Astrocyte (in vitro differentiated cells and primary cell): ENCODE results near the gene PRODH2. TPM values are rescaled to one million over a fixed set of nuclear protein-coding genes. Genes with fewer than 3 reads are reported as not detected.
A peak's percentile ranks its signal among the peaks of the same experiment; 100 is the strongest.

Experiments
- DNase-seq: peaks from one replicate; pipeline ENCODE4 v3.0.0-alpha.2; 2010; ENCODE audit warnings: low read depth
- FAIRE-seq: peaks from 2 replicates; lab custom pipeline; 2011; peaks lifted over from hg19 to GRCh38; lab: Jason Lieb, UNC
- H2AFZ ChIP-seq: 2 replicates; pipeline ENCODE4 v1.6.0; 2012; ENCODE audit warnings: low read depth, low read length, inconsistent platforms
- H3K27ac ChIP-seq: 2 replicates; pipeline ENCODE4 v1.5.1; 2011; ENCODE audit warnings: low read depth, low read length, inconsistent platforms
- H3K27me3 ChIP-seq: 2 replicates; pipeline ENCODE4 v1.6.0; 2011; ENCODE audit warnings: low read length, inconsistent platforms; ENCODE audit not compliant: insufficient read depth
- H3K36me3 ChIP-seq: 2 replicates; pipeline ENCODE4 v1.5.1; 2011; ENCODE audit warnings: low read length, inconsistent platforms; ENCODE audit not compliant: insufficient read depth
- H3K4me1 ChIP-seq: 2 replicates; pipeline ENCODE4 v1.5.1; 2011; ENCODE audit warnings: low read length, inconsistent platforms; ENCODE audit not compliant: insufficient read depth
- H3K4me2 ChIP-seq: 2 replicates; pipeline ENCODE4 v1.6.0; 2012; ENCODE audit warnings: low read length, inconsistent platforms
- H3K4me3 ChIP-seq: 2 replicates; pipeline ENCODE4 v1.5.1; 2011; ENCODE audit warnings: low read depth, mild to moderate bottlenecking, low read length, inconsistent platforms; ENCODE audit not compliant: insufficient read depth
- H3K79me2 ChIP-seq: 2 replicates; pipeline ENCODE4 v1.6.0; 2012; ENCODE audit warnings: mild to moderate bottlenecking, low read length, inconsistent platforms; ENCODE audit not compliant: insufficient read depth
- H3K9ac ChIP-seq: 2 replicates; pipeline ENCODE4 v1.6.0; 2012; ENCODE audit warnings: mild to moderate bottlenecking, low read length, inconsistent platforms
- H3K9me3 ChIP-seq: 2 replicates; pipeline ENCODE4 v1.5.1; 2012; ENCODE audit warnings: low read depth, mild to moderate bottlenecking, low read length, inconsistent platforms; ENCODE audit not compliant: insufficient read depth
- H4K20me1 ChIP-seq: 2 replicates; pipeline ENCODE4 v1.6.0; 2012; ENCODE audit warnings: low read length, inconsistent platforms; ENCODE audit not compliant: insufficient read depth
- H3K27ac Mint-ChIP-seq: one replicate; pipeline ENCODE4 v1.8.0; 2021; ENCODE audit warnings: mild to moderate bottlenecking, mixed read lengths; ENCODE audit not compliant: unreplicated experiment
- H3K27me3 Mint-ChIP-seq: one replicate; pipeline ENCODE4 v1.8.0; 2021; ENCODE audit warnings: low read depth, mixed read lengths; ENCODE audit not compliant: unreplicated experiment
- H3K36me3 Mint-ChIP-seq: one replicate; pipeline ENCODE4 v1.8.0; 2021; ENCODE audit warnings: low read depth, mixed read lengths; ENCODE audit not compliant: unreplicated experiment
- H3K4me1 Mint-ChIP-seq: one replicate; pipeline ENCODE4 v1.8.0; 2021; ENCODE audit warnings: low read depth, mixed read lengths; ENCODE audit not compliant: unreplicated experiment
- H3K4me3 Mint-ChIP-seq: one replicate; pipeline ENCODE4 v1.8.0; 2021; ENCODE audit warnings: mild to moderate bottlenecking, moderate library complexity, mixed read lengths; ENCODE audit not compliant: unreplicated experiment
- H3K9me3 Mint-ChIP-seq: one replicate; pipeline ENCODE4 v1.8.0; 2021; ENCODE audit warnings: mild to moderate bottlenecking, mixed read lengths; ENCODE audit not compliant: unreplicated experiment
- EZH2 ChIP-seq: IDR thresholded peaks from 2 replicates; pipeline ENCODE4 v1.6.1; 2012; ENCODE audit warnings: mild to moderate bottlenecking, low read length, inconsistent platforms; ENCODE audit not compliant: insufficient read depth
- total RNA-seq: library from RNA; stranded (reverse); gene quantifications from 2 replicates; pipeline ENCODE4 v1.2.1, GENCODE V29; 2021
- TF ChIP-seq, protein P1 (sequence below): IDR thresholded peaks from 2 replicates; pipeline ENCODE4 v1.5.1; 2011; ENCODE audit warnings: low read depth, mild to moderate bottlenecking, inconsistent platforms, low read length, moderate library complexity; ENCODE audit not compliant: insufficient read depth

Gene PRODH2
- total RNA-seq, 1 donor from 2014 or later, result not detected

DNA sequence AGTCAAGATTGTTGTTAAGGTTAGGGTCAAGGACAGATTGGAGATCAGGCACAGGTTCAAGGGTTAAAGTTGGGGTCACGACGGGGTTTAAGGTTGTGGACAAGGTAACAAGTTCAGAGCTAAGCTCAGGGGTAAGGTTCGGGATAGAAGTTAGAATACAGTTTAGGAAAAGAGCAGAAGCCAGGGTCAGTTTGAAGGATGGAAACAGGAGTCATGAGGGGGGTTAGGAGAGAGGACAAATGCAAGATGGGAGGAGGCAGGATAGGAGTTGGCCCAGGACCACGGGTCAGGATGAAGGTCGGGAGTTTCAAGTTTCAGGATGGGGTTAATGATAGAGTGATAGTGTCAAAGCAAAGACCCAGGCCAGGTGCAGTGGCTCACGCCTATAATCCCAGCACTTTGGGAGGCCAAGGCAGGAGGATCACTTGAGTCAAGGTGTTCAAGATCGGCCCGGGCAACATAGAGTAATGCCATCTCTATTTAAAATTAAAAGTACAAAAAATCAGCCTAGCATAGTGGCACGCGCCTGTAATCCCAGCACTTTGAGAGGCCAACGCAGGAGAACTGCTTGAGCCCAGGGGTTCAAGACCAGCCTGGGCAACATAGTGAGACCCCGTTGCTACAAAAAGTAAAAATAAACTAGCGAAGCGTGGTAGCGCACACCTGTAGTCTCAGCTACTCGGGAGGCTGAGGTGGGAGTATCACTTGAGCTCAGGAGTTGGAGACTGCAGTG lies 32.0 kb upstream of the PRODH2 start:
- H3K9me3 ChIP-seq, result peaks cover 3% of the 10 kb centered on the region
- no peak overlapping the region for H2AFZ ChIP-seq
- DNase-seq (no peak), FAIRE-seq (no peak)
- H3K9me3 Mint-ChIP-seq, result peaks cover 28% of the 10 kb centered on the region
- H3K4me1 ChIP-seq, result no peaks in the 10 kb centered on the region
- peak overlapping the region; percentile 50 for H3K4me2 ChIP-seq
- H3K27ac Mint-ChIP-seq, result peak overlapping the region; percentile 75
- peaks cover 28% of the 10 kb centered on the region for H3K27me3 ChIP-seq
- no peaks in the 10 kb centered on the region for H4K20me1 ChIP-seq
- H3K27ac ChIP-seq, result no peak overlapping the region
- H3K9ac ChIP-seq, result no peak overlapping the region
- no peaks in the 10 kb centered on the region for H3K79me2 ChIP-seq
- no peak for TF ChIP-seq EZH2
- H3K4me3 ChIP-seq, result no peak overlapping the region
- H3K36me3 Mint-ChIP-seq, result no peaks in the 10 kb centered on the region
- H3K27me3 Mint-ChIP-seq, result peaks cover 75% of the 10 kb centered on the region
- H3K36me3 ChIP-seq, result no peaks in the 10 kb centered on the region
- H3K4me1 Mint-ChIP-seq, result peaks cover 12% of the 10 kb centered on the region
- peak overlapping the region; percentile 72 for H3K4me3 Mint-ChIP-seq

DNA sequence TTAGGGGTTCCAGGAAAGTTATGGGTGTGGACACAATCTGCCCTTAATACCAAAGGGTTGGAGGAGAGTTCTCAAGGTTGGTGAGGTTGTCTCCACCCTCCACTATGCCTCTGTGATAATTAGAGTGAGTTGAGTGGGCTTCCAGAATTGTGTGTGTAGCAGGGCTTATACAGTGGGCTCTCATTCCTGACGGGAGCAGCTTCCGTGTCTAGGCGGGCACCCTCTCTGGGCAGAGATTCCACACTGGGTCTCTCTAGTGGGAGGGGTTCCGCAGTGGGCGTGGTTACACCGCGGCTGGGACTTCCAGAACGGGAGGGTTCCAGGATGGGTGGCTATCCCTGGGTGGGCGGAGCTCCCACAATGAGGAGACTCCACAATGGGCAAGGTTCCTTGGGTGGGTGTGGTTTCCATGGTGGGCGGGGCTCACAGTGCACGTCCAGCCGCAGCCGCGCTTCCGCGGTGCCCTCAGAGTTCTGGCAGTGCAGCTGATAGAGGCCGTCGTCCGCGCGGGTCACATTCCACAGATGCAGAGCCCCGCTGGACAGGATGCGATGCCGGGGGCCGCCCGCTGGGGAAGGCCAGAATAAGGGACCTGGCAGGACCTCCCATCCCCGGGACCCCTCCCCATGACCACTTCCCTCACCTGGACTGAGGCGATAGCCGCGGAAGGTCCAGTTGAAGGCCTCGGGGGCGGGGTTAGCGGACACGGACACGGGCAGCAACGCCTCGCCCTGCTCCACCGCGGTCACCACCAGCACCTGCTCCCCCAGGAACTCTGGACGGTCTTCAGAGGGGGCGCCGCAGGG lies 31.2 kb upstream of the PRODH2 start:
- H3K27me3 ChIP-seq, result peaks cover 28% of the 10 kb centered on the region
- Mint-ChIP-seq H3K27me3 (peaks cover 70% of the 10 kb centered on the region), H3K4me3 (no peak overlapping the region), H3K9me3 (peaks cover 28% of the 10 kb centered on the region), H3K36me3 (no peaks in the 10 kb centered on the region), H3K4me1 (peaks cover 12% of the 10 kb centered on the region), H3K27ac (peak overlapping the region; percentile 75)
- H3K4me3 ChIP-seq, result no peak overlapping the region
- no peaks in the 10 kb centered on the region for H3K4me1 ChIP-seq
- no peaks in the 10 kb centered on the region for H3K36me3 ChIP-seq
- H3K9ac ChIP-seq, result no peak overlapping the region
- TF ChIP-seq, protein P1, sequence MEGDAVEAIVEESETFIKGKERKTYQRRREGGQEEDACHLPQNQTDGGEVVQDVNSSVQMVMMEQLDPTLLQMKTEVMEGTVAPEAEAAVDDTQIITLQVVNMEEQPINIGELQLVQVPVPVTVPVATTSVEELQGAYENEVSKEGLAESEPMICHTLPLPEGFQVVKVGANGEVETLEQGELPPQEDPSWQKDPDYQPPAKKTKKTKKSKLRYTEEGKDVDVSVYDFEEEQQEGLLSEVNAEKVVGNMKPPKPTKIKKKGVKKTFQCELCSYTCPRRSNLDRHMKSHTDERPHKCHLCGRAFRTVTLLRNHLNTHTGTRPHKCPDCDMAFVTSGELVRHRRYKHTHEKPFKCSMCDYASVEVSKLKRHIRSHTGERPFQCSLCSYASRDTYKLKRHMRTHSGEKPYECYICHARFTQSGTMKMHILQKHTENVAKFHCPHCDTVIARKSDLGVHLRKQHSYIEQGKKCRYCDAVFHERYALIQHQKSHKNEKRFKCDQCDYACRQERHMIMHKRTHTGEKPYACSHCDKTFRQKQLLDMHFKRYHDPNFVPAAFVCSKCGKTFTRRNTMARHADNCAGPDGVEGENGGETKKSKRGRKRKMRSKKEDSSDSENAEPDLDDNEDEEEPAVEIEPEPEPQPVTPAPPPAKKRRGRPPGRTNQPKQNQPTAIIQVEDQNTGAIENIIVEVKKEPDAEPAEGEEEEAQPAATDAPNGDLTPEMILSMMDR, result no peak
- TF ChIP-seq EZH2, result no peak
- no peak overlapping the region for H2AFZ ChIP-seq
- DNase-seq (no peak), FAIRE-seq (no peak)
- peaks cover 7% of the 10 kb centered on the region for H3K9me3 ChIP-seq
- H3K27ac ChIP-seq, result no peak overlapping the region
- H4K20me1 ChIP-seq, result no peaks in the 10 kb centered on the region
- no peaks in the 10 kb centered on the region for H3K79me2 ChIP-seq
- no peak overlapping the region for H3K4me2 ChIP-seq

DNA sequence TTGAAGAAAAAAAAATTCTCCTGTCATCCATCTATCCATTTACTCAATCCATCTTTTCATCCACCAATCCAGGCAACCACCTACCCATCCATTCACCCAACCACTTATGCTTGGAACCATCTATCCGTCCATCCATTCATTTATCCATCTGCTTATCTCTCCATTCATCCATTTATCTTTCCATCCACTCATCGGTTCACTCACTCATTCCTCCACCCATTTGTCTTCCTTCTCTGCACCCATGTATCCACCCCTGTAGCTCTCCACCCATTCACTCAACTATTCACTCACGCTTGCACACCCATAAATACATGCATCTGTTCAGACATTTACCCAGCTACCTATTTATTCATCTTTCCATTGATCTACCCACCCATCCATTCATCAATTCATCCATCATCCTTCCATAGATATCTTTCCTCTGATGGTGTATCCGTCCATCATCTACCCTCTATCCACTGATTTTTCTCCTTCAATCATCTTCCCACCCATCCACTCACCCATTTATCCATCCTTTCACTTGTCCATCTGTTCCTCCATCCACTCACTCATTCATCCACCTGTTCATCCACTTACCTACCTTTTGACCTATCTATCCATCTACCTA lies 30.1 kb upstream of the PRODH2 start:
- Histone ChIP-seq H3K9me3 (peaks cover 8% of the 10 kb centered on the region), H3K27me3 (peaks cover 28% of the 10 kb centered on the region), H3K4me2 (no peak overlapping the region), H4K20me1 (no peaks in the 10 kb centered on the region), H3K4me3 (no peak overlapping the region), H3K79me2 (no peaks in the 10 kb centered on the region), H3K9ac (no peak overlapping the region), H3K36me3 (no peaks in the 10 kb centered on the region), H2AFZ (no peak overlapping the region), H3K27ac (no peak overlapping the region), H3K4me1 (no peaks in the 10 kb centered on the region)
- H3K4me3 Mint-ChIP-seq, result no peak overlapping the region
- peaks cover 28% of the 10 kb centered on the region for H3K9me3 Mint-ChIP-seq
- FAIRE-seq, result no peak
- H3K4me1 Mint-ChIP-seq, result peaks cover 12% of the 10 kb centered on the region
- H3K27ac Mint-ChIP-seq, result no peak overlapping the region
- TF ChIP-seq, protein P1, result no peak
- no peak for TF ChIP-seq EZH2
- no peak for DNase-seq
- H3K27me3 Mint-ChIP-seq, result peaks cover 61% of the 10 kb centered on the region
- no peaks in the 10 kb centered on the region for H3K36me3 Mint-ChIP-seq
